HG03521 (cell line): ENCODE measurements around the gene SLC5A10.
A peak's percentile ranks its signal among the peaks of the same experiment; 100 is the strongest.

Experiments used
- ATAC-seq: cut with Tn5 transposase; IDR thresholded peaks from one replicate; pipeline ENCODE4 v1.9.1; 2021; ENCODE audit warnings: mild to moderate bottlenecking, moderate library complexity; ENCODE audit not compliant: unreplicated experiment

SLC5A10 gene

GRCh38 chr17:19000531-19001325, 48.8 kb downstream of the SLC5A10 start:
- no peak for ATAC-seq

DNA sequence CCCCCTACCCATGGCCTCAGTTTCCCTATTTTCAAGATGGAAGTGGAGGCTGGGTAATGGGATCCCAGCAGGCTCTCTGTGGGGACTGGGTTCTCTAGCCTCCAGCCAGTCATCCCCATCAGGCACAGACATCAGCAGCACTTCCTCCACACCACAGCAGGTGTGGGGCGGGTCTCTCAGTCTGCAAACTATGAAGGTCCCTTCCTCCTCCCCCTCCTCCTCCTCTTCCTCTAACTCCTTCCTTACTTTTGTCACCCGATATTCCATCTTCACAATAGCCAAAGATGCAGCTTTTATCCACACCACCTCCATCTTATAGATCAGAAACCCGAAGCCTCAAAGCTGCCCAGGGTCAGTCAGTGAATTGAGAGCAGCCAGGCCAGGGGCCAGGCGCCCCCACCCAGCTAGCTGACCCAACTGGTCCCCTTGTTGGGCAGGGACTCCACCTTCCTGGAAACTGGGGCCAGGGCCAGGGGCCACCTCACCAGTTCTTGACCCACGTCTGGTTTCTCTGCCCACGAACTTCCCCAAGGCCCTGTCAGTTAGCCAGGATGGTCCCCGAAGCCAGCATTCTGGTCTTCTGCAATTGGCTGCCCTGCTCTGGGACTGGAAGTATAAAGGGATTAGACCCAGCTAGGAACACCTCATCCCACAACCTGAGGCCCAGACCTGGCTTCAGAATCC, 50.1 kb downstream of the SLC5A10 start:
- ATAC-seq: no peak

DNA sequence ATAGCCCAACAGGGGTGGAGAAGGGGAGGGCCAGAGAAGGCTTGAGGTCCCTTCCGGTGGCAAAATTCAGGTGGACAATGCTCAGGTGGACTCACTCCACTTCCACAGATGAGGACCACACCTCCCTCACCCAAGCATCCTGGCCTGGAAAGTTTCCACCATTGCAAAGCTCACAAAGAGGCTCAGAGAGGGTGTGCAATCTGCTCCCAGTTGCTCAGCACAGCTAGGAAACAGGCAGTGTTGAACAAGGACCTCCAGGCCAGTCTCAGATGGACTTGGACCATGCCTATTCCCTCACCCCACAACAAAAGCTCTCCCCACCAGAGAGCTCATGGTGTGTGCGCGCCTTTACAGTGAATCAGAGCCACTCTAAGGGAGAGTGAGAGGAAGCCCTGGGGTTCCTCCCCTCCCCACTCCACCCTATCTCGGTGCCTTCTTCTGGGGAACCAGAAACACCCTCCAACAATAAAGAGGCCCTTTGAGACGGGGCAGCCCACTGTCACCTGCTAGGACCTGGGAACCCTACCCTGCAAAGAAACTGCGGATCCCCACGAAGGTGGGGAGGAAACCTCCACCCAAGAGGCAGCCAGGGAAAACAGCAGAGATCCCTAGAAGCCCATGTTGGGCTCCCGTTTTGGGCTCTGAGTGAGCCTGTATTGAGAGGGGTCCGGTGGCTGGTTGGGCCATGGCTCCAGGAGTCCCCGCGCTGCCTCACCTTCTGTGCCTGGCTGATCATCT, 51.0 kb downstream of the SLC5A10 start:
- no peak for ATAC-seq

- no peak for ATAC-seq
Observed at GRCh38 chr17:19003543-19004420, 51.8 kb downstream of the SLC5A10 start.

GRCh38 chr17:19004421-19005136, 52.6 kb downstream of the SLC5A10 start, which contains the start of gene FAM83G:
FAM83G (minus strand) TSS chr17:19004764; CDS start chr17:19004041, 723 bp downstream.
- peak; percentile 66 for ATAC-seq

DNA sequence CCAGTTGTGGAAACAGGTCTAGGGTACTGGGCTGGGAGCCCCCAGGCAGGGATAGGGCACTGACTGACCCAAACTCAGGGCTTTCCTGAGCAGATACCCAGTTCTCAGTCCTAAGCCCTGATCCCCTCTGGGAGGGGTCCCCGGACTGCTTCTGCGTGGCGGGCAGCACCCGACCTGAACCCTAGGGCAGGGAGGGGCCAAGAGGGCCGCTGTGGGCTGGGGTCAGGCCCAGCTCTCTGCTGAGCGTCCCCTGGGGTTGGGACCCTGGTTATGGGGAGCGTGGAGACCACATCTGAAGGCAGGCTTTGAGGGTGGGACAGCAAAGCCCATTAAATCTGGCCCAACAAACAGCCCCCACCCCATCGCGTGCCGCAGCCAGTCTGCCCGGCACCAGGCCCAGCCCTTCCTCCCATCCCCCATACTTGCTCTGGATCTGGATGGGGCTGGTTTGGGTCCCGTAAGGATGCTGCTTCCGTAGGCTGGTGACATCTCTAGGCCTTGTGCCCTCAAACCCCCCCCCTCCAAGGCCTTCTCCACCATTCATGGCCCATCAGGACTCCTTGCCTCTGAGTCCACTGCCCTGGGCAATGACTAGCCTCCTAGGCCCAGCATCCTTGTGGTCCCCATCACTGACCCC, 53.3 kb downstream of the SLC5A10 start:
- no peak for ATAC-seq

DNA sequence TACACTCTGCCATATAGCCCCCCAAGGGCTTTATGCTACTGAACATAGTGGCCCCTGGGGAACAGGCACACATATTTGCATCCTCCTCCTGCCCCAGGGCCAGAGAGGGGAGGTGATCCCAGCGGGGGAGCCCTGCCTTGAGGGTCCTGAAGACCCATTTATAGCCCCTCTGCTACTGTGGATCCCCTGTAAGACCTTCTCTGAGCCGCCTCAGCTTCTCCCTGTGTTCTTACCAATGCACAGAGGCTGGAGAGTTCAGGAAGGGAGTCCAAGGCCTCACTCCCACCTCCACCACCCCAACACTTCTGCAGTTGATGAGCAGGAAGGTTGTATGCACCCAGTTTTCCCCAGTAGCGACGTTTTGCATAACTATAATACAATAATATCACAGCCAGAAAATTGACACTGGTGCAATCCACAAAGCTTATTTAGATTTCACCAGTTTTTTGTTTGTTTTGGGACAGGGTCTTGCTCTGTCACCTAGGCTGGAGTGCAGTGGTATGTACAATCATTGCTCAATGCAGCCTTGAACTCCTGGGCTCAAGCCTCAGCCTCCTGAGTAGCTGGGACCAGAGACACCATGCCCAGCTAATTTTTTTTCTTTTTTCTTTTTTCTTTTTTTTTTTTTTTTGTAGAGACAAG, 53.9 kb downstream of the SLC5A10 start:
- ATAC-seq: no peak

DNA sequence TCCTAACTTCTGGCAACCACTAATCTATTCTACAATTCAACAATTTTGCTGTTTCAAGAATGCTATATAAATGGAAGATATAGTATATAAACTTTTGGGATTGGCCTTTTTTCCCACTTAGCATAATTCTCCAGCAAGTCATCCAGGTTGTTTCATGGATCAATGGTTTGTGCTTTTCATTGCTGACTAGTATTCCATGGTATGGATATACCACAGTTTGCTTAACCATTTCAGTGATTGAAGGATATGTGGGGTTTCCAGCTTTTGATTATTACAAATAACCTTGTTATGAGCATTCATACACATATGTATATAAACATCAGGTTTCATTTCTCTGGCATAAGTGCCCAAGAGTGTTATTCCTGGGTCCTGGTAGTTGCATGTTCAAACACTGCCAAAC, 54.7 kb downstream of the SLC5A10 start:
- ATAC-seq: no peak

DNA sequence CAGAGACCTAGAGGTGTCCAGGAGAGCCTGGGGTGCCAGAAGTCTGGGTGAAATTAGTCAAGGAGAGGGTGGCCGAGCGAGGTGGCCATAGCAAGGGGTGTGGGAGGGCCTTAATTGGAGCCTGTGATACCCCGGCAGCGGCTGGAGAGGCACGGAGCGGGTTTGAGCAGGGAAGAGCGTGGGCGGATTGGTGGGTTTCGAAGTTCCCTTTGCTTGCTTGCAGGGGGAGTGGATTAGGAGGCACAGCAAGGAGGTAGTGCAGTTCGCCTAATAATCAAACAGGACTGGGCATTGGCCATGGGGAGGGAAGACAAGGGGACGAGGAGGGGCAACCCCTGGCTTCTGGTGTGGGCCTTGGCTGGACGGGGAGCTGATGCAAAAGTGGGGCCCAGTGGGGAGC, 58.0 kb downstream of the SLC5A10 start:
- ATAC-seq: no peak

- no peak for ATAC-seq
Observed at GRCh38 chr17:19010729-19011505, 59.0 kb downstream of the SLC5A10 start.

- no peak for ATAC-seq
Observed at GRCh38 chr17:19011581-19011980, 59.6 kb downstream of the SLC5A10 start.

DNA sequence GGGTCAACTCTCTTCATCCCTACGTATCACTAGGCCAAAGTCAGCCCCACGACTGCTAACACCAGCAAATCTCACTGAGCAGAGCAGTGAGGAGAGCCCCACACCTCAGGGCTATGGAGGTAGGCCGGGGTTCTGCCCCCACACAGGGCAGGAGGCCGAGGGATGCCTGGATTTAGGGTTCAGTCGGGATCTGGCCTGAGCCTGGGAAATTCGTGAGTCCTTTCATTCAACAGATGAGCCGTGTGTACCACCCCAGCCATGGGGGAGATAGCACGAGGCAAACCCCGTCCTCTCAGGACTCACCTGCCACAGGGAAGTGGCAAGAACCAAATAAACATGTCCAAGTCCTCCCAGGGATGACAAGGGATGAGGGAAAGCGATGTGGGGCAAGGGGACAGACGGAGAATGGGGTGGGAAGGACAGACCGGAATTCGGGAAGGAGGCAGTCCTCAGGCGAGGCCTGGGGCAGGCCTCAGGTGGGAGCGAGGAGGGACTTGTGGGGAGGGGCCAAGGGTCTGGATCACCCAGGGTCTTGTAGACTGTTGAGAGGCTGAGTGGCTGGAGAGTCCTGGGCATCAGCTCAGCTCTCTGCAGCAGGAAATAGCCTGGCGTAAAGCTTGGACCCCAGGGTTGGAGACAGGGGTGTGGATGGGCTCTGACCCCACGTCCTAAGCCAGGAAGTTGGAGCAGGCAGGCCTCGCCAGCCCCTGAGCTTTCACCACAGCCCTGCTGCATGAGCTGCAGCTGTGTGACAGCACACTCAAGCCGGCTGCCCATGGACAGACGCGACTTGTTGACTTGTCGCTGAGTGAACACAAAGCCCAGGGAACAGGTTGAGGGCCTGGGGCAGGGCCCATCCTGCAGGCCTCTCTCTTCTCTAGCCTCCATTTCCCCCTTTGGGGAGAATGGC, 60.5 kb downstream of the SLC5A10 start:
- no peak for ATAC-seq

DNA sequence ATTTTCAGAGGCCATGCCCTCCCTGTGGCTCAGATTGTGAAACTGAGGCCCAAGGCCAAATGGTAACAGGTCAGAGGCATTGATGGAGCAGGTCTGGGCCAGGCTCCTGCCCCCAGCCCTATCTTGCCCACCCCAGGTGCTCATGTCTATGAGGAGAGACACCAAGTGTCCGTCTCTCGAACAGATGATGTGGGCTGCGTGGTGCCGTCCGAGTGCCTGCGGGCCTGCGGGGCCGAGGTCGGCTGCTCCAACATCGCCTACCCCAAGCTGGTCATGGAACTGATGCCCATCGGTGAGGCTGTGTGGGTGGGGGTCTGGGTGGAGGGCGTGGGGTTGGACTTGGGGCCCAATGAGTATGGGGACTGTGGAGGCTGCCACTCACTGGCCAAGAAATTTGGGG, 61.3 kb downstream of the SLC5A10 start:
- no peak for ATAC-seq

GRCh38 chr17:19013806-19014627, 62.1 kb downstream of the SLC5A10 start:
- ATAC-seq: no peak

DNA sequence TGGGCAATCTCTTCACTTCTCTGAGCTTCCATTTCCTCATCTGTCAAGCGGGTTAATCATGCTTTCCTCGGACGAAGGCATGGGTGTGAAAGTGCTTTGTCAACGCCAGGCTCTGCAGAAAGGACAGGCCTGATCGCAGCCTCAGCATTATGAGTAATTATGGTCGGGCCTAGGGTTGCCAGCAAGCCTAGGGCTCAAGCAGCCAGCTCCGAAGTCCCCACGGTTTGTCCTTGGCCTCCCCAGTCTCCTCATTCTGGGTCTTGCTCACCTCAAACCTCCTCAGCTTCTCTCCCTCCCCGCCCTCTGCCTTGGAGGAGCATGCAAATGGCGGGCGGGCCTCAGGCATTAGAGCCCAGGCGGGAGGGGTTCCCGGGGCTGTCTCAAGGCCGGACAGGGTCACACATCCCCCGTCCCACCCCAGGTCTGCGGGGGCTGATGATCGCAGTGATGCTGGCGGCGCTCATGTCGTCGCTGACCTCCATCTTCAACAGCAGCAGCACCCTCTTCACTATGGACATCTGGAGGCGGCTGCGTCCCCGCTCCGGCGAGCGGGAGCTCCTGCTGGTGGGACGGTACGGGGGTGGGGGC, 62.8 kb downstream of the SLC5A10 start:
- ATAC-seq: no peak

- no peak for ATAC-seq
Observed at GRCh38 chr17:19015428-19015827, 63.5 kb downstream of the SLC5A10 start.
